Neural cell (in vitro differentiated cells): ENCODE results near the gene SHANK1. TPM values are rescaled to one million over a fixed set of nuclear protein-coding genes. Genes with fewer than 3 reads are reported as not detected.
"Not testable (repeated sequence)": the region's sequence is repeated elsewhere in the genome, so short reads cannot be mapped to it uniquely, and the experiment has no call there.

ENCODE experiments used
- H2AFZ ChIP-seq: fragments of 200-600, 300-800 bp; sonication (generic), shearing (Covaris generic); 2 replicates; pipeline ENCODE4 v1.6.0; 2014; ENCODE audit warnings: low read depth, mild to moderate bottlenecking, antibody characterized with exemption, low read length, moderate library complexity
- H3F3A ChIP-seq: fragments of 200-600 bp; shearing (Covaris generic); 2 replicates; pipeline ENCODE4 v1.6.1; 2016; ENCODE audit warnings: mild to moderate bottlenecking, moderate library complexity, mixed read lengths, antibody characterized with exemption, low read length; ENCODE audit not compliant: insufficient read depth, poor library complexity, severe bottlenecking
- H3K27ac ChIP-seq: fragments of 200-600, 300-800 bp; sonication (generic), shearing (Covaris generic); 2 replicates; pipeline ENCODE4 v1.5.1; 2014; ENCODE audit warnings: mild to moderate bottlenecking, low read length, moderate library complexity
- H3K27me3 ChIP-seq: fragments of 300-800, 200-600 bp; sonication (generic), shearing (Covaris generic); 2 replicates; pipeline ENCODE4 v1.6.0; 2014; ENCODE audit warnings: mild to moderate bottlenecking, low read depth, low read length, moderate library complexity; ENCODE audit not compliant: insufficient read depth
- H3K36me3 ChIP-seq: fragments of 300-800, 200-600 bp; sonication (generic), shearing (Covaris generic); 2 replicates; pipeline ENCODE4 v1.5.1; 2014; ENCODE audit warnings: mild to moderate bottlenecking, antibody characterized with exemption, low read length, moderate library complexity; ENCODE audit not compliant: insufficient read depth
- H3K4me2 ChIP-seq: fragments of 300-800, 200-600 bp; sonication (generic), shearing (Covaris generic); 2 replicates; pipeline ENCODE4 v1.6.0; 2014; ENCODE audit warnings: mild to moderate bottlenecking, low read length
- H3K4me3 ChIP-seq: fragments of 300-800, 200-600 bp; sonication (generic), shearing (Covaris generic); 2 replicates; pipeline ENCODE4 v1.5.1; 2014; ENCODE audit warnings: mild to moderate bottlenecking, low read length, moderate library complexity
- H3K79me2 ChIP-seq: fragments of 200-600 bp; shearing (Covaris generic); replicated peaks from 2 replicates; pipeline ENCODE4 v1.6.0; 2014; ENCODE audit warnings: mild to moderate bottlenecking, low read length, moderate library complexity; ENCODE audit not compliant: insufficient read depth
- H3K9ac ChIP-seq: fragments of 300-800, 200-600 bp; sonication (generic), shearing (Covaris generic); 2 replicates; pipeline ENCODE4 v1.6.1; 2016; ENCODE audit warnings: mild to moderate bottlenecking, low read length, mixed read lengths
- H3K9me2 ChIP-seq: fragments of 200-600 bp; shearing (Covaris generic); 2 replicates; pipeline ENCODE4 v1.6.1; 2016; ENCODE audit warnings: mild to moderate bottlenecking, low read length, mixed read lengths; ENCODE audit not compliant: insufficient read depth
- H3K9me3 ChIP-seq: fragments of 200-600, 300-800 bp; sonication (generic), shearing (Covaris generic); 2 replicates; pipeline ENCODE4 v1.6.1; 2016; ENCODE audit warnings: mild to moderate bottlenecking, mixed run types, low read length, moderate library complexity, mixed read lengths
- H4K20me1 ChIP-seq: fragments of 200-600 bp; shearing (Covaris generic); 2 replicates; pipeline ENCODE4 v1.6.1; 2016; ENCODE audit warnings: mild to moderate bottlenecking, mixed run types; ENCODE audit not compliant: insufficient read depth
- CTCF ChIP-seq: fragments of 450-650 bp; IDR thresholded peaks from 2 replicates; pipeline ENCODE4 v1.5.1; 2014; ENCODE audit warnings: antibody characterized with exemption, mild to moderate bottlenecking, moderate library complexity; ENCODE audit not compliant: poor library complexity, severe bottlenecking
- EP300 ChIP-seq: fragments of 450-650 bp; conservative IDR thresholded peaks from 2 replicates; pipeline ENCODE4 v1.6.1; 2014; ENCODE audit warnings: antibody characterized with exemption, mild to moderate bottlenecking, moderate library complexity; ENCODE audit not compliant: poor library complexity, severe bottlenecking
- EZH2 ChIP-seq: fragments of 200-600, 300-800 bp; shearing (Covaris generic), sonication (generic); IDR thresholded peaks from 2 replicates; pipeline ENCODE4 v1.6.1; 2014; ENCODE audit warnings: antibody characterized with exemption, low read length, borderline replicate concordance, mild to moderate bottlenecking; ENCODE audit not compliant: insufficient read depth, poor library complexity, severe bottlenecking
- MXI1 ChIP-seq: fragments of 450-650 bp; conservative IDR thresholded peaks from 2 replicates; pipeline ENCODE4 v1.6.1; 2014; ENCODE audit warnings: antibody characterized with exemption, mild to moderate bottlenecking; ENCODE audit not compliant: poor library complexity, severe bottlenecking
- POLR2AphosphoS5 ChIP-seq: IDR thresholded peaks from 2 replicates; pipeline ENCODE4 v1.6.1; 2012
- RAD21 ChIP-seq: fragments of 450-650 bp; conservative IDR thresholded peaks from 2 replicates; pipeline ENCODE4 v1.6.1; 2014; ENCODE audit warnings: antibody characterized with exemption, mild to moderate bottlenecking, moderate library complexity
- REST ChIP-seq: IDR thresholded peaks from 2 replicates; pipeline ENCODE4 v1.6.1; 2012; ENCODE audit warnings: borderline replicate concordance
- SMC3 ChIP-seq: fragments of 450-650 bp; conservative IDR thresholded peaks from 2 replicates; pipeline ENCODE4 v1.6.1; 2014; ENCODE audit warnings: antibody characterized with exemption, mild to moderate bottlenecking, moderate library complexity; ENCODE audit not compliant: poor library complexity
- TAF1 ChIP-seq: IDR thresholded peaks from 2 replicates; pipeline ENCODE4 v1.6.1; 2012; ENCODE audit warnings: low read depth
- polyA plus RNA-seq: library from polyadenylated mRNA; depleted of rRNA; stranded (reverse); fragments of >200 nt; gene quantifications from 2 replicates; pipeline ENCODE4 v1.2.3, GENCODE V29; 2014

SHANK1 gene
- polyA plus RNA-seq, 1 donor from 2014 or later, result 7.9 TPM

GRCh38 chr19:50764409-50764808 lies 44.8 kb upstream of the SHANK1 start (continued):
- TF ChIP-seq REST, result no peak
- no peak for TF ChIP-seq MXI1

- H3K4me2 ChIP-seq, H3K9me2 ChIP-seq, H3K79me2 ChIP-seq, H3K4me3 ChIP-seq, H2AFZ ChIP-seq, H3F3A ChIP-seq, H3K9me3 ChIP-seq, H3K27me3 ChIP-seq, H3K36me3 ChIP-seq, H4K20me1 ChIP-seq, H3K9ac ChIP-seq, H3K27ac ChIP-seq: not testable (repeated sequence)
Measured at GRCh38 chr19:50763521-50763920, 43.9 kb upstream of the SHANK1 start.

- H3F3A ChIP-seq, H2AFZ ChIP-seq, H3K4me2 ChIP-seq, H3K27ac ChIP-seq, H3K27me3 ChIP-seq, H4K20me1 ChIP-seq, H3K9me2 ChIP-seq, H3K9me3 ChIP-seq, H3K36me3 ChIP-seq, H3K4me3 ChIP-seq, H3K9ac ChIP-seq, H3K79me2 ChIP-seq: not testable (repeated sequence)
Measured at GRCh38 chr19:50761501-50761900, 41.9 kb upstream of the SHANK1 start.

- Histone ChIP-seq H3K9me2 (no peaks in the 10 kb centered on the region), H3K27me3 (no peaks in the 10 kb centered on the region), H3K36me3 (no peaks in the 10 kb centered on the region), H3F3A (no peaks in the 10 kb centered on the region), H3K4me3 (no peak overlapping the region), H3K4me2 (no peak overlapping the region), H4K20me1 (no peaks in the 10 kb centered on the region), H3K27ac (no peak overlapping the region), H3K9ac (no peak overlapping the region), H2AFZ (no peak overlapping the region), H3K79me2 (no peaks in the 10 kb centered on the region), H3K9me3 (no peaks in the 10 kb centered on the region)
- no peak for TF ChIP-seq EZH2
- no peak for TF ChIP-seq REST
- no peak for TF ChIP-seq EP300
- TF ChIP-seq RAD21, result no peak
- no peak for TF ChIP-seq SMC3
- TF ChIP-seq CTCF, result no peak
- no peak for TF ChIP-seq POLR2AphosphoS5
- TF ChIP-seq TAF1, result no peak
- TF ChIP-seq MXI1, result no peak
Measured at GRCh38 chr19:50759886-50760285, 40.3 kb upstream of the SHANK1 start.

- not testable (repeated sequence) for H3K36me3 ChIP-seq, H3K9me2 ChIP-seq, H3K4me3 ChIP-seq, H3K27me3 ChIP-seq, H3F3A ChIP-seq, H3K27ac ChIP-seq, H3K9me3 ChIP-seq, H3K79me2 ChIP-seq, H3K9ac ChIP-seq, H3K4me2 ChIP-seq, H2AFZ ChIP-seq, H4K20me1 ChIP-seq
Measured at GRCh38 chr19:50759076-50759475, 39.5 kb upstream of the SHANK1 start.
